Natural killer cell (primary cell): Measurements from ENCODE around the gene CCDC154. TPM values are rescaled to one million over a fixed set of nuclear protein-coding genes. Genes with fewer than 3 reads are reported as not detected.

Experiments
- ATAC-seq, 3 donors: fragments of 150-1000 bp in 2 of 3; fragments of 200-7000 bp in 1 of 3; cut with Tn5 transposase; 1 replicate in 1 of 3; 2 replicates in 2 of 3; pipeline ENCODE4 v1.10.0; 2021; ENCODE audit warnings: mild to moderate bottlenecking in 2 of 3, moderate library complexity in 2 of 3
- DNase-seq, 2 donors: peaks; one replicate each; pipeline versions ENCODE4 v3.0.0 to v3.0.0-alpha.2; 2013 to 2021; ENCODE audit warnings: mixed read lengths in 1 of 2
- H3K27ac ChIP-seq: one replicate; pipeline ENCODE4 v1.5.1; 2013; ENCODE audit warnings: mild to moderate bottlenecking, low read length
- H3K27me3 ChIP-seq: one replicate; pipeline ENCODE4 v1.6.1; 2013; ENCODE audit warnings: low read length; ENCODE audit not compliant: control insufficient read depth, insufficient read depth
- H3K36me3 ChIP-seq: one replicate; pipeline ENCODE4 v1.6.1; 2013; ENCODE audit warnings: low read length; ENCODE audit not compliant: control insufficient read depth, insufficient read depth
- H3K4me1 ChIP-seq: one replicate; pipeline ENCODE4 v1.6.1; 2013; ENCODE audit warnings: low read length; ENCODE audit not compliant: control insufficient read depth, insufficient read depth
- H3K4me3 ChIP-seq: one replicate; pipeline ENCODE4 v1.5.1; 2013; ENCODE audit warnings: low read length
- H3K9me3 ChIP-seq: one replicate; pipeline ENCODE4 v1.6.1; 2013; ENCODE audit warnings: low read length; ENCODE audit not compliant: control insufficient read depth, insufficient read depth
- H3K27ac Mint-ChIP-seq, 2 donors: one replicate each; pipeline ENCODE4 v1.8.0; 2022; ENCODE audit warnings: mild to moderate bottlenecking in 2 of 2, mixed read lengths in 2 of 2, moderate library complexity in 1 of 2
- H3K27me3 Mint-ChIP-seq, 2 donors: one replicate each; pipeline ENCODE4 v1.8.0; 2022; ENCODE audit warnings: low read depth in 2 of 2, mixed read lengths in 2 of 2
- H3K36me3 Mint-ChIP-seq: one replicate; pipeline ENCODE4 v1.8.0; 2022; ENCODE audit warnings: mixed read lengths
- H3K4me1 Mint-ChIP-seq, 2 donors: one replicate each; pipeline ENCODE4 v1.8.0; 2022; ENCODE audit warnings: mixed read lengths in 2 of 2
- H3K4me3 Mint-ChIP-seq: one replicate; pipeline ENCODE4 v1.8.0; 2022; ENCODE audit warnings: mild to moderate bottlenecking, moderate library complexity, mixed read lengths
- H3K9me3 Mint-ChIP-seq, 2 donors: one replicate each; pipeline ENCODE4 v1.8.0; 2022; ENCODE audit warnings: mixed read lengths in 2 of 2
- WGBS: methylation state at CpG from one replicate; pipeline ENCODE4 v1.1.7; 2013; ENCODE audit warnings: missing lambda C conversion rate; ENCODE audit not compliant: insufficient coverage; 5-methylcytosine and 5-hydroxymethylcytosine counted together
- intact Hi-C: fragments of 100-400 bp; cut with micrococcal nuclease; formaldehyde crosslinking; loops from one replicate; pipeline ENCODE4 v1.14.2; 2022
- total RNA-seq, 4 donors: library from RNA; stranded (reverse); fragments of 120-200 nt in 1 of 4; gene quantifications; one replicate each; pipeline versions ENCODE4 v1.2.3 to v1.2.4, GENCODE V29; 2013 to 2022
- TF ChIP-seq, protein P1 (sequence below): fragments of 200-600 bp; IDR thresholded peaks from one replicate; pipeline ENCODE4 v1.8.0; 2022; ENCODE audit warnings: antibody characterized with exemption

CCDC154 gene
- total RNA-seq, 3 donors from 2014 or later (not counting 1 experiment from before 2014, with no cell fraction given) = 0.88 to 1.8 (median 1.6) TPM

DNA sequence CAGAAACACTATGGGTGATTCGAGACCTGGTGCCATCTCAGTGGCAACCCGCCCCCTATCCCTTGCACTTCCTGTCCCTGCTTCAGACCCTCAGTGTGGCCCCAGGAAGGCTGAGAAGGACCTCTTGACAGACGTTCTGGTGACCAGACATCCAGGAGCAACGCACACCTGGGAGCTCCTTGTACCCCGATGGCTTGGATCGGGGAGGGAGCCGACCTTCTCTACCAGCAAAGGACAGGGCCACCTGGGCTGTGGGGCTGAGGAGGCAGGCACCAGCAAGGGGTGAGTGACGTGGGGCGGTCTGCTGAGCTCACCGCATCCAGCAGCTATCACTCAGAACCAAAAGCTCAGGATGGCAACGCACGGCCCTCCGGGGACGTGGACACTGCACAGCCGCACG lies 57.0 kb downstream of the CCDC154 start:
- intact Hi-C loops = no loop called here
- no peak overlapping the region for H3K4me3 ChIP-seq
- Mint-ChIP-seq H3K36me3 (no peaks in the 10 kb centered on the region), H3K9me3 (no peaks in the 10 kb centered on the region), H3K4me3 (no peak overlapping the region), H3K27me3 (no peaks in the 10 kb centered on the region), H3K27ac (no peak overlapping the region), H3K4me1 (peaks cover 0 to 4% of the 10 kb centered on the region in 2 donors)
- DNase-seq (no peak), ATAC-seq (no peak)
- no peaks in the 10 kb centered on the region for H3K27me3 ChIP-seq
- H3K27ac ChIP-seq = no peak overlapping the region
- H3K9me3 ChIP-seq = no peaks in the 10 kb centered on the region
- 93% methylated on average over 16 of the region's 16 CpGs for WGBS
- no peaks in the 10 kb centered on the region for H3K4me1 ChIP-seq
- peaks cover 39% of the 10 kb centered on the region for H3K36me3 ChIP-seq
- TF ChIP-seq, protein P1, sequence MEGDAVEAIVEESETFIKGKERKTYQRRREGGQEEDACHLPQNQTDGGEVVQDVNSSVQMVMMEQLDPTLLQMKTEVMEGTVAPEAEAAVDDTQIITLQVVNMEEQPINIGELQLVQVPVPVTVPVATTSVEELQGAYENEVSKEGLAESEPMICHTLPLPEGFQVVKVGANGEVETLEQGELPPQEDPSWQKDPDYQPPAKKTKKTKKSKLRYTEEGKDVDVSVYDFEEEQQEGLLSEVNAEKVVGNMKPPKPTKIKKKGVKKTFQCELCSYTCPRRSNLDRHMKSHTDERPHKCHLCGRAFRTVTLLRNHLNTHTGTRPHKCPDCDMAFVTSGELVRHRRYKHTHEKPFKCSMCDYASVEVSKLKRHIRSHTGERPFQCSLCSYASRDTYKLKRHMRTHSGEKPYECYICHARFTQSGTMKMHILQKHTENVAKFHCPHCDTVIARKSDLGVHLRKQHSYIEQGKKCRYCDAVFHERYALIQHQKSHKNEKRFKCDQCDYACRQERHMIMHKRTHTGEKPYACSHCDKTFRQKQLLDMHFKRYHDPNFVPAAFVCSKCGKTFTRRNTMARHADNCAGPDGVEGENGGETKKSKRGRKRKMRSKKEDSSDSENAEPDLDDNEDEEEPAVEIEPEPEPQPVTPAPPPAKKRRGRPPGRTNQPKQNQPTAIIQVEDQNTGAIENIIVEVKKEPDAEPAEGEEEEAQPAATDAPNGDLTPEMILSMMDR = no peak

DNA sequence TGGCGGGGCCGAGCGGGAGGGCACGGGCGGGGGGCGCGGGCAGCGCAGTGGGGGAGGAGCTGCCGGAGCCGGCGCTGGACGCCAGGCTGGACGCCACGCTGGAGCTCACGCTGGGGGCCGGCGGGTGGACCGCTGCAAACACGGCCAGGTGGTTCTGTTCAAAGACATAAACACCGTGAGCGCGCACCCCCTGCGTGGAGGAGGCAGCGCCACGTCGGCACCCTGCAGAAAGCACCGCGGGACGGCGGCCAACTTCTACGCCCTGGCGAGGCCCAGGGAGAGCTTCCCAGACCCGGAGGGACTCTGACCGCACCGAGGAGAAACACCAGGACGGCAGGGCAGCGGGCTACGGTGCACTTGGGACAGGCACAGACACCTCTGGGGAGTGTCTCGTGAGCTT lies 59.1 kb downstream of the CCDC154 start:
- intact Hi-C loops = no loop called here
- TF ChIP-seq, protein P1 = no peak
- DNase-seq (no peak), ATAC-seq (no peak)
- no peaks in the 10 kb centered on the region for H3K9me3 Mint-ChIP-seq
- Histone ChIP-seq H3K4me3 (no peak overlapping the region), H3K36me3 (peaks cover 40% of the 10 kb centered on the region), H3K27me3 (no peaks in the 10 kb centered on the region), H3K9me3 (no peaks in the 10 kb centered on the region), H3K27ac (no peak overlapping the region), H3K4me1 (peaks cover 2% of the 10 kb centered on the region)
- 98% methylated on average over 39 of the region's 39 CpGs for WGBS
- H3K36me3 Mint-ChIP-seq = no peaks in the 10 kb centered on the region
- H3K4me3 Mint-ChIP-seq = no peak overlapping the region
- H3K4me1 Mint-ChIP-seq = peaks cover 0 to 5% of the 10 kb centered on the region in 2 donors
- H3K27ac Mint-ChIP-seq = peak overlapping the region in 1 of 2 donors; percentile 53
- H3K27me3 Mint-ChIP-seq = no peaks in the 10 kb centered on the region

Other genes with a start within 250 kb of the CCDC154 start
- under 1 TPM in 1 of 3 donors, not detected in 2; 0.40 TPM for gene TPSG1, start 219.3 kb downstream of the CCDC154 start, total RNA-seq
- gene TPSB2, start 214.4 kb downstream of the CCDC154 start, total RNA-seq = 10 to 100 TPM in 1 of 3 donors, not detected in 2; 12.6 TPM
- gene TPSAB1, start 203.9 kb downstream of the CCDC154 start, total RNA-seq = 10 to 100 TPM in 1 of 3 donors, under 1 TPM in 1, not detected in 1; 0.82 to 13.4 TPM
- gene TPSD1, start 188.5 kb downstream of the CCDC154 start, total RNA-seq = 1 to 10 TPM in 1 of 3 donors, not detected in 2; 3.2 TPM
- 100 to 1,000 TPM; 367 to 412 (median 383) TPM for gene UBE2I, start 134.9 kb downstream of the CCDC154 start, total RNA-seq
- 10 to 100 TPM; 17.7 to 21.7 (median 19.9) TPM for gene BAIAP3, start 110.9 kb downstream of the CCDC154 start, total RNA-seq
- 10 to 100 TPM; 29.4 to 34.7 (median 29.7) TPM for gene TSR3, start 92.7 kb downstream of the CCDC154 start, total RNA-seq
- gene GNPTG, start 92.6 kb downstream of the CCDC154 start, total RNA-seq = 10 to 100 TPM; 58.7 to 65.9 (median 62.0) TPM
- 100 to 1,000 TPM; 114 to 130 (median 127) TPM for gene UNKL, start 29.9 kb downstream of the CCDC154 start, total RNA-seq
- 10 to 100 TPM; 10.9 to 13.6 (median 11.5) TPM for gene UQCC4, start 23.8 kb downstream of the CCDC154 start, total RNA-seq
- under 1 TPM; 0.68 to 0.96 (median 0.83) TPM for gene PERCC1, start 13.5 kb downstream of the CCDC154 start, total RNA-seq
- gene CLCN7, start 30.5 kb upstream of the CCDC154 start, total RNA-seq = 100 to 1,000 TPM; 117 to 125 (median 118) TPM
- under 1 TPM in 1 of 3 donors, not detected in 2; 0.31 TPM for gene PTX4, start 44.4 kb upstream of the CCDC154 start, total RNA-seq
- gene TELO2, start 48.8 kb upstream of the CCDC154 start, total RNA-seq = 10 to 100 TPM; 45.5 to 50.0 (median 46.5) TPM
- gene TMEM204, start 89.1 kb upstream of the CCDC154 start, total RNA-seq = 10 to 100 TPM in 1 of 3 donors, 1 to 10 TPM in 2; 3.3 to 14.1 (median 7.8) TPM
- 1 to 10 TPM; 6.5 to 8.9 (median 6.5) TPM for gene IFT140, start 167.5 kb upstream of the CCDC154 start, total RNA-seq
- gene CRAMP1, start 167.8 kb upstream of the CCDC154 start, total RNA-seq = 10 to 100 TPM; 47.8 to 49.8 (median 49.6) TPM
- gene JPT2, start 233.7 kb upstream of the CCDC154 start, total RNA-seq = 10 to 100 TPM; 12.2 to 28.4 (median 14.2) TPM